ENCODE results near the gene PEX6.
A peak's percentile ranks its signal among the peaks of the same experiment; 100 is the strongest.
"Not testable (repeated sequence)": the region's sequence is repeated elsewhere in the genome, so short reads cannot be mapped to it uniquely, and the experiment has no call there.

Gene PEX6

DNA sequence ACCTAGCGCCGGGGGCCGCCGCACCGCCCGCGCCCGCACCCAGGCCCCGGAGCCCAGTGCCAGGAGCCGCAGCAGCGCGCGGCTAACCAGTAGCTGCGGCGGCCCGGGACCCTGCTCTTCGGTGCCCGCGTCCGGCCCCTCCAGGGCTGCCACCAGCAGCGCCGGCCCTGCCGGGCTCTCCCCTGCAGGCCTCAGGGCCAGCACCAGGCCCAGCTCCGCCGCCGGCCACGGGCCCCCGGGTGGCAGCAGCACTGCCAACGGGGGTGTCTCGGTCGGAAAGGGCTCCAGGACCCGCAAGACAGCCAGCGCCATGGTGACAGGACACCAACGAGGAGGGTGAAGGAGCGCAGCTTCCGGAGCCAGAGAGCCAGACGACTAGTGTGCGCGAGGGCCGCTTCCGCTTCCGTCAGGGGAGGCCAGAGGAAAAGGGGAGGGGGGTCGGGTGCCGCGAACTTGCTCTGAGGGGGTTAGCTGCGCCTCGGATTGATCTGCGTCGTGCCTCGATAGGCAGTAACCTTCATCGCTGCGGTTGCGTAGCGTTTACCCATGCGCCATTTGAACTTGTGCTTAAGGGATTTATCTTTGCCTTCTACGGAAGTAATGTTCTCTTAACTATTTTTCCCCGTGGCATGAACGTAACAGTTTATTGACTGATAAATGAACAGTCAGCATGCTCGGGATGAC is at the start of gene PEX6:
TSS of gene PEX6 (minus strand) at position 343 of the 684 bp plus-strand sequence. CDS start at position 312, 31 bp downstream.
- peak; percentile 93 for DNase-seq (ENCODE audit: low read depth)

GRCh38 chr6:43026365-43026764 is 47.4 kb upstream of the PEX6 start:
- DNase-seq (ENCODE audit: low read depth) = no peak

DNA sequence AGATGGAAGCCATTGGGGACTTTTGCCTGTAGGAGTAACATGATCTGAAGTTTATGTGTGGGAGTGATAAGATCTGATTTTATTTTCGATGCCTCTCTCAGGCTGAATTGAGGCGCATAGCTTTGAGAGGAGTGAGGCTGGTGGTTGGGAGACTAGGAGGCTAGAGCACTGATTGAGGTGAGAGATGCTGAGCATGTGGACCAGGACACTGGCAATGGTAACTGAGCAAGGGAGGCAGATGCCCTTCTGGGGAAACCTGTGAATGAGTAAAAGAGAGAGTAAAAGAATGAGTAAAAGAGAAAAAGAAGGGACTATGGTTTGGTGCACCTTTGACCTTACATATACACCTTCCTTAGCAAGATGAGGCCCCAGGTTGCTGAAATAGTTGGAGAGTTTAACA is 45.5 kb upstream of the PEX6 start:
- no peak for DNase-seq (ENCODE audit: low read depth)

DNA sequence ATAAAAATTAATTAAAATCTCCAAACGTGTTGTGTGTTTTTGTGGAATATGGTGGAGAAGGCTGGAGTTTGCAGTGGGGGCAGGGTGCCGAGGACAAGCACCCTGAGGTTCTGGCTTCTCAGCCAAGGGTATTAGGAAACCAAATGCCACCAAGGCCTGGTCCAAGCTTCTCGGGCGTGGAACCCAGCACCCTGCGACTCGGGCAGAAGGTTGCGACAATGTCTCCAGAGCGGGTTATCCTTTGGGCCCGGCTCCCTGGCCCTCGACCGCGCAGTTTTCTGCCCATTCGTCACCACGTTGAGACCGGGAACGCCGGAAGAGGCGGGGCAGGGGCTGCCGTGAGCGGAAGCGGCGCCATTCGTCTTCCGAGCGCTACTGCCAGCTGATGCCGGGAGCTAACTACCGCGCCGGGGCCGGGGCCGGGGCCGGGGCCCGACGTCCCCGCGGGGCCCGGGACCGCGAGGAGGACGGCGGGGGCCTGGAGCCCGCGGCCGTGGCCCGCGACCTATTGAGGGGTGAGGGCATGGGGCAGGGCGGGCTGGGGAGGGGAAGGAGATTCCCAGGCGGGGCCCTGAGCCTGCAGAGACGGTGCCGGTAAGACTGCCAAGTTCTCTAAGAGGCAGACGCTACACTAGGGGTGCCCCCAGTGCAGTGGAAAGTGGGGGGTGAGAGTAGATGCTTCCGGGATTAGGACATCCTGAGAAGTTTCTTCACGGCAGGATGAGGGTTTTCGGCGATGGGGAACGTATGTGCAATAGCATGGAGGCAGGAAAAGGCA is 42.5 kb upstream of the PEX6 start, which contains the start of gene RRP36:
TSS of gene RRP36 (plus strand) at position 354 of the 778 bp plus-strand sequence. CDS start at position 386, 32 bp downstream.
- DNase-seq (ENCODE audit: low read depth) = peak; percentile 49

GRCh38 chr6:43020847-43021246 is 41.9 kb upstream of the PEX6 start:
- no peak for DNase-seq (ENCODE audit: low read depth)

DNA sequence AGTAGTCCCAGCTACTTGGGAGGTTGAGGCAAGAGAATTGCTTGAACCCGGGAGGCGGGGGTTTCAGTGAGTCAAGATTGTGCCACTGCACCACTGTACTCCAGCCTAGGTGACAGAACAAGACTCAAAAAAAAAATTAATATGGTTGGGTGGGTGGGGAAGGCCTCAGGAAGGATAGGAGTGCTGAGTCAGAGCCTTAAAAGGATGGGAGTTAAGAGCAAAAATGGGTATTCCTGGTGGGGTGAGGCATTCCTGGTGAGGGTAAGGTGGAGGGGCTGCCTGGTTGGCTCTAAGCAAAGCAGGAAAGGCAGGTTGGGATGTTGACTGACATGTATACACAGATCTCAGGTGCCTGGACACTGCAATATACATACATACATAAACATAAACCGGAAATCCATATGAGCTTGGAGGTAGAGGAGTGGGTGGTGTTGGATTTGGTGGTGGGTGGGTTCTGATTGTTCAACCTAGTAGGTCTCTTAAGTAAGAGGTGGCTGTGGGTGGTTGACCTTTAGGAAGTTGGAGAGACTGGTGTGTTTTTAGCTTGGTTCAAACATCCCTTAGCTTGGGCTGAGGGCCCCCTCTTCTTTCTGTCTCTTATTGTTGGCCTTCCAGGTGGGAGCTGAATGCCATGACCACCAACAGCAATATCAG is 41.2 kb upstream of the PEX6 start:
- no peak for DNase-seq (ENCODE audit: low read depth)

GRCh38 chr6:43019152-43019551 is 40.2 kb upstream of the PEX6 start:
- no peak for DNase-seq (ENCODE audit: low read depth)

GRCh38 chr6:43016943-43017334 is 38.0 kb upstream of the PEX6 start:
- no peak for DNase-seq (ENCODE audit: low read depth)

DNA sequence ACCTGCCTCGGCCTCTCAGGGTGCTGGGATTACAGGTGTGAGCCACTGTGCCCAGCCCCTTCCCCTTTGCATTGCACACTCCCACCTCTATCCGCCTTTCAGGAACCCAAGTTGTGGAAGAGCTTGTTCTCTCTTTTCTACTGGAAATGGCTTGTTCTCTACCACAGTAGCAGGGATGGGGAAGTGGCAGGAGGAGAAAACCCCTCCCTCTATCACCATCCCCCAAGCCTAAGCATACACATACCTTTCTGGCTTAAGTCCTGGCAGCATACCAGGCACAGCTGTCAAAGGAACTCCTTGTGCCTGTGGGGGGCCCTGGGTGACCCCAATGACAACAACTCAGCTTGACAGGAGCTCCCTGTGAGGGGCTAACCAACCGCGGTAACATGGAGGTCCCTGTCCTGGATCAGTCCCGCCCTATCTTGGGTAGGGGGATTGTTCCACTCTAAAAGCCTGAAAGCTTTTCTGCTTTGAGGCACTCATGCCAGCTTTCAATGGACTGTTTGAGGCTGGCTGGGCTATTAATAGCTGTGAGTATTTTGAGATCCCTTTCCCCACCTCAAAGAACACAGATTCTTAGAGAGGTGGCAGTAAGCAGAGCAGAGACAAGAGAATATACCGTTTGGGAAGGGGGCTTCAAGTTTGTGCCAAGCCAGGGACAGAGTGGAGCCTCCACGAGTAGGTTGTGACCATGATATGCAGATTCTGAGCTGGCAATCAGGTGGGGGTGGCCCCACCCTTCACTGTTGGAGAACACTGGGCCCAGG is 37.4 kb upstream of the PEX6 start:
- DNase-seq (ENCODE audit: low read depth) = no peak

GRCh38 chr6:43014434-43014909 is 35.5 kb upstream of the PEX6 start:
- DNase-seq (ENCODE audit: low read depth) = no peak

- peak; percentile 98 for DNase-seq (ENCODE audit: low read depth)
Observed at GRCh38 chr6:43013843-43014433, 35.0 kb upstream of the PEX6 start, which contains the start of the genes KLHDC3 and MEA1. TSS of gene KLHDC3 (plus strand) at chr6:43014249. CDS start at chr6:43017193, 2,944 bp downstream. TSS of gene MEA1 (minus strand) at chr6:43013946. CDS start at chr6:43013813, 133 bp downstream.

DNA sequence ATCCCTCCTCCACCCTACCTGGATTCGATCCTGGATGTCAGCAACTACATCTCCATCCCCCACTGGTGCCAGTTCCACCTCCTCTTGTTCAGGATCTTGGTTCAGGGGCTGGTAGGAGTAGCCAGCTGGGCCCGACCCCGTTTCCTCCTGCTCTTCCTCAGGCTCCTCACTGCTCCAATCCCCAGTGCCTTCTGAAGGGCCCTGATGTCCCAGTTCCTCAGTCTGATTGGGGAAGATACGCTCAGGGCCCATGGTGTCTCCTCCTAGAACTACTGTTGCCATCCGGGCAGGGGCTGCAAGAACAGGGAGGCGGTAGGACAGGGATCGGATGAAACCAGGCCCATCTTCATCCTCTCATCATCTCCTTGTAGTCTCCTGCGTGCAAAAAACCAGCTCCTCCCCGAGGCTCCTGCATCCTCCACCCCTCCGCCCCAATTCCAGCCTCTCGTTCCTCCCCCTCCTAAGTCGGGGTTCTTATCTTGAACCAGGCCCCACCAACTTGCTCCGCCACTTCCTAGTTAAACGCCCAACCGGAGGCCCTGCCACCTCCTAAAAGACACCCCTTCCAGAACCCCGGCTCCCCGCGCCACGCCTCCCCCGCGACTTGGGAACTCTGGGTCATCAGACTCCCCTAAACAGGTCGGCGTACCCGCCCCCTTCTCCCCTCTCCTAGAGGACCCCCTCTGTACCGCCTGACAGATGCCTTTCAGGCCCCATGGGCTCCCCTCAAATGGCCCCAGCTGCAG is 34.3 kb upstream of the PEX6 start:
- no peak for DNase-seq (ENCODE audit: low read depth)

GRCh38 chr6:43012364-43012763 is 33.4 kb upstream of the PEX6 start:
- no peak for DNase-seq (ENCODE audit: low read depth)

DNA sequence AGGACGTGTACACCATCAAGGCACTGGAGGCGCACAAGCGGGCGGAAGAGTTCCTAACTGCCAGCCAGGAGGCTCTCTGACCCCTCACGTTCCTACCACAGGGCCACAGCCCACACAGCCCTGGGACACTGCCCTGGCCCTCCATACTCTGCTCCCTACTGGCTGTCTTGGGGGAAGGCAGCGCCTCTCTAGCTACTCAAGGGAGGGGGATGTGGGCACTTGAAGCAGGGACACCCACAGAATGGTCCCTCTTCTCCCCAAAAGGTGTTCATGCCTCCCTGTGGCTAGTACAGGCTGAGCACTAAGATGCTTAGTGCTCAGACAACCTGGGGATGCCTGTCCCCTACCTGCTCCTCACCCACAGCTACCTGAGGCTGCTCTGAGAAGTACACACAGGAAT is 32.2 kb upstream of the PEX6 start:
- DNase-seq (ENCODE audit: low read depth) = no peak

- DNase-seq (ENCODE audit: low read depth) = no peak
Observed at GRCh38 chr6:43009124-43009523, 30.1 kb upstream of the PEX6 start.

DNA sequence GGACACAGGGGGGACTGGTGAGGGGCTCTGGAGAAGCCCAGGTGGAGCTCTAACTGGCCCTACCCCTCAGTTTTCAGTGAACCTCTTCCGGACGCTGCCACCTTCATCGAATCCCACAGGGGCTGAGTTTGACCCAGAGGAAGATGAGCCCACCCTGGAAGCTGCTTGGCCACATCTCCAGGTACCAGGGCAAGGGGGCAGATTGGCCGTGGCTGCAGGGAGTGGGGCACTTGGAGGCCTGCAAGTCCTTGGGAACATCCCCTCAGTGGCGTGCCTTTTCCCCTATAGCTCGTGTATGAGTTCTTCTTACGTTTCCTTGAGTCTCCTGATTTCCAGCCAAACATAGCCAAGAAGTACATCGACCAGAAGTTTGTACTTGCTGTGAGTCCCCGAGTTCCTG is 28.1 kb upstream of the PEX6 start:
- DNase-seq (ENCODE audit: low read depth) = no peak

- DNase-seq (ENCODE audit: low read depth) = no peak
Observed at GRCh38 chr6:43006251-43006650, 27.3 kb upstream of the PEX6 start.

DNA sequence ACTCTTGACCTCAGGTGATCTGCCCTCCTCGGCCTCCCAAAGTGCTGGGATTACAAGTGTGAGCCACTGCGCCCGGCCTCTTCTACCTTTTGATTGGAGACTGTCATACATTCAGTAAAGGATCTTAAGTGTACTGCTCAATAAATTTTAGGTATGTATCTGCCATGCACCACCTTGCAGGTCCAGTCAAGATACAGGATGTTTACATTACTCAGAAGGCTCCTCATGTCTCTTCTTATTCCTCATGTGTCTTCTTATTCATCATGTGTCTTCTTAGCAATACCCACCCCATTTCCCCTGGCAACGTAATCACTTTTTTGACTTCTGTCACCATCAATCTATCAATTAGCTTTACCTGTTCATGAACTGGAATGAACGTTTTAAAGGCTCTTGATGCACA is 26.9 kb upstream of the PEX6 start:
- DNase-seq (ENCODE audit: low read depth) = no peak

DNA sequence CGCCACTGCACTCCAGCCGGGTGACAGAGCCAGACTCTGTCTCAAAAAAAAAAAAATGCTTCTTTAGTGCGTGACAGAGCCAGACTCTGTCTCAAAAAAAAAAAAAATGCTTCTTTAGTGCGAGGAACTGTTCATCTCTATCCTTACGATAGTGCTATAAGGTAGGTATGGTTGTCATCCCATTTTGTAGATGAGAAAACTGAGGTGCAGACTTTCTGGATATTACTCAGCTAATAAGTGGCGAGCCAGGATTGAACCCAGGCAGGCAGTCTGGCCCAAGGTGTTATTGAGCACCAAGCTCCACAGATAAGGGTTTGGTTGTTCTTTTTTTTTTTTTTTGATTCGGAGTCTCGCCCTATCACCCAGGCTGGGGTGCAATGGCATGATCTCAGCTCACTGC is 22.9 kb upstream of the PEX6 start:
- DNase-seq (ENCODE audit: low read depth) = no peak

GRCh38 chr6:42998205-42998604 is 19.2 kb upstream of the PEX6 start:
- not testable (repeated sequence) for DNase-seq (ENCODE audit: low read depth)

DNA sequence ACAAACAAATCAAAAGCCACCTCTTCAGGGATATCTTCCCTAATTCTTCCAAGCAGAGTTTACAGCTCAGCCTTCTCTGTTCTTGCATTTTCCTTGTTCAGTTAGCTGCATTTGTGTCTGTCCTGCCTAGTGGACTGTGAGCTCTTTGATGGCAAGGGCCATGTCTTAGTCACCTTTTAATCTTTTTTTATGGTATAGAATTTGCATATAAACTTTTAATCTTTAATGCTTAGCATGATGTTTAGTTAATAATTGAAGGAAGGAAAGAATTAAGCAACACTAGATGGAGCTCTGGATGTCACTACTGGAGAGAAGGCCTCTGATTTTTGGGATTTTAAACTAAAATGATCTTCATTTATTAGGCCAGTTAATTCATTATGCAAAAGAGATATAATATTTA is 17.5 kb upstream of the PEX6 start:
- DNase-seq (ENCODE audit: low read depth) = no peak
